Neuronal stem cell (in vitro differentiated cells): ENCODE results near the gene DNER.

Experiments used
- DNase-seq: peaks from one replicate; pipeline ENCODE4 v3.0.0-alpha.2; 2013; ENCODE audit warnings: low spot score
- H2AFZ ChIP-seq: one replicate; pipeline ENCODE4 v1.6.1; 2013; ENCODE audit warnings: mild to moderate bottlenecking, low read length, inconsistent platforms
- H2AK5ac ChIP-seq: 2 replicates; pipeline ENCODE4 v1.6.1; 2013; ENCODE audit warnings: low read depth, mild to moderate bottlenecking, inconsistent platforms, low read length, moderate library complexity, mixed read lengths
- H2BK120ac ChIP-seq: 2 replicates; pipeline ENCODE4 v1.6.1; 2013; ENCODE audit warnings: low read depth, mild to moderate bottlenecking, inconsistent platforms, low read length, moderate library complexity, mixed read lengths
- H2BK12ac ChIP-seq: one replicate; pipeline ENCODE4 v1.6.1; 2013; ENCODE audit warnings: low read length, inconsistent platforms
- H2BK15ac ChIP-seq: 2 replicates; pipeline ENCODE4 v1.6.1; 2013; ENCODE audit warnings: mild to moderate bottlenecking, low read length, inconsistent platforms, mixed read lengths
- H2BK5ac ChIP-seq: one replicate; pipeline ENCODE4 v1.6.1; 2013; ENCODE audit warnings: inconsistent platforms, mild to moderate bottlenecking, low read length, moderate library complexity
- H3K14ac ChIP-seq: one replicate; pipeline ENCODE4 v1.6.1; 2013; ENCODE audit warnings: low read length, inconsistent platforms
- H3K18ac ChIP-seq: 2 replicates; pipeline ENCODE4 v1.6.1; 2013; ENCODE audit warnings: low read length, inconsistent platforms
- H3K23ac ChIP-seq: 2 replicates; pipeline ENCODE4 v1.6.1; 2013; ENCODE audit warnings: low read depth, mild to moderate bottlenecking, mixed read lengths, low read length, inconsistent platforms; ENCODE audit not compliant: poor library complexity
- H3K27ac ChIP-seq: replicated peaks from 3 replicates; pipeline ENCODE4 v1.5.1; 2013; ENCODE audit warnings: low read length, inconsistent platforms
- H3K27me3 ChIP-seq, 3 experiments: 2 replicates each; pipeline ENCODE4 v1.6.1; 2013; ENCODE audit warnings: low read length in 3 of 3, mild to moderate bottlenecking in 2 of 3, inconsistent platforms in 1 of 3, low read depth in 1 of 3, mixed read lengths in 1 of 3, moderate library complexity in 1 of 3; ENCODE audit not compliant: control insufficient read depth in 3 of 3, insufficient read depth in 3 of 3
- H3K36me3 ChIP-seq, 2 donors: replicated peaks in 1 of 2; 2 replicates each; pipeline ENCODE4 v1.6.1; 2013; ENCODE audit warnings: low read length in 2 of 2; ENCODE audit not compliant: control insufficient read depth in 2 of 2, insufficient read depth in 2 of 2
- H3K4ac ChIP-seq: 2 replicates; pipeline ENCODE4 v1.6.1; 2013; ENCODE audit warnings: inconsistent platforms, mild to moderate bottlenecking, low read length, moderate library complexity
- H3K4me1 ChIP-seq, 2 donors: 1 replicate in 1 of 2; 2 replicates in 1 of 2; pipeline ENCODE4 v1.6.1; 2013; ENCODE audit warnings: low read length in 2 of 2, low read depth in 1 of 2; ENCODE audit not compliant: control insufficient read depth in 2 of 2, insufficient read depth in 1 of 2
- H3K4me2 ChIP-seq: one replicate; pipeline ENCODE4 v1.6.1; 2013; ENCODE audit warnings: mild to moderate bottlenecking, low read length, inconsistent platforms; ENCODE audit not compliant: insufficient read depth, poor library complexity, severe bottlenecking
- H3K4me3 ChIP-seq, 2 donors: 2 replicates each; pipeline ENCODE4 v1.5.1; 2013; ENCODE audit warnings: low read length in 2 of 2, mild to moderate bottlenecking in 2 of 2, inconsistent platforms in 1 of 2, moderate library complexity in 1 of 2
- H3K79me1 ChIP-seq: one replicate; pipeline ENCODE4 v1.6.1; 2013; ENCODE audit warnings: low read depth, mild to moderate bottlenecking, inconsistent platforms, low read length, moderate library complexity
- H3K9ac ChIP-seq: one replicate; pipeline ENCODE4 v1.6.1; 2013; ENCODE audit warnings: mild to moderate bottlenecking, low read depth, low read length, inconsistent platforms; ENCODE audit not compliant: poor library complexity
- H3K9me3 ChIP-seq, 2 donors: replicated peaks in 1 of 2; 2 replicates each; pipeline versions ENCODE3 to v1.6.1; 2013; ENCODE audit warnings: low read length in 2 of 2, mild to moderate bottlenecking in 2 of 2, inconsistent platforms in 1 of 2, low read depth in 1 of 2, mixed read lengths in 1 of 2, moderate library complexity in 1 of 2; ENCODE audit not compliant: control insufficient read depth in 2 of 2, insufficient read depth in 1 of 2
- H4K8ac ChIP-seq: one replicate; pipeline ENCODE4 v1.6.1; 2013; ENCODE audit warnings: low read depth, mild to moderate bottlenecking, inconsistent platforms, low read length, moderate library complexity
- H4K91ac ChIP-seq: one replicate; pipeline ENCODE4 v1.6.1; 2013; ENCODE audit warnings: low read length, low read depth, mild to moderate bottlenecking, inconsistent platforms; ENCODE audit not compliant: poor library complexity
- WGBS, 2 donors: extraction: QIAGEN DNeasy Blood & Tissue Kit; methylation state at CpG; one replicate each; pipeline ENCODE4 v1.1.7; 2013; ENCODE audit warnings: missing lambda C conversion rate in 2 of 2, mixed read lengths in 1 of 2; ENCODE audit not compliant: insufficient read length in 2 of 2, insufficient replicate concordance in 1 of 2; ENCODE audit errors: extremely low coverage in 2 of 2; 5-methylcytosine and 5-hydroxymethylcytosine counted together

DNER gene

GRCh38 chr2:229451852-229452251 lies 262.5 kb downstream of the DNER start:
- Histone ChIP-seq H4K91ac (no peak overlapping the region), H3K9me3 (no peaks in the 10 kb centered on the region), H3K4ac (no peak overlapping the region), H3K4me1 (no peaks in the 10 kb centered on the region), H4K8ac (no peak overlapping the region), H3K4me2 (no peak overlapping the region), H2BK5ac (no peak overlapping the region), H2BK120ac (no peak overlapping the region), H2BK15ac (no peak overlapping the region), H2AK5ac (no peak overlapping the region), H2BK12ac (no peak overlapping the region), H3K9ac (no peak overlapping the region), H3K36me3 (no peaks in the 10 kb centered on the region), H3K79me1 (no peaks in the 10 kb centered on the region), H3K14ac (no peak overlapping the region), H3K18ac (no peak overlapping the region), H3K27ac (no peak overlapping the region), H3K23ac (no peak overlapping the region), H3K4me3 (no peak overlapping the region), H2AFZ (no peak overlapping the region), H3K27me3 (no peaks in the 10 kb centered on the region)
- no peak for DNase-seq
- no CpG with 5 or more reads among the region's 3 CpGs for WGBS, 2 donors

GRCh38 chr2:229447227-229447626 lies 267.1 kb downstream of the DNER start:
- Histone ChIP-seq H3K4ac (no peak overlapping the region), H3K27me3 (no peaks in the 10 kb centered on the region), H3K36me3 (no peaks in the 10 kb centered on the region), H2BK5ac (no peak overlapping the region), H2AFZ (no peak overlapping the region), H4K8ac (no peak overlapping the region), H2BK15ac (no peak overlapping the region), H3K18ac (no peak overlapping the region), H2BK120ac (no peak overlapping the region), H2AK5ac (no peak overlapping the region), H3K4me1 (peaks cover 0 to 4% of the 10 kb centered on the region in 2 donors), H3K4me3 (peak overlapping the region in 1 of 2 donors; percentile 46), H3K23ac (no peak overlapping the region), H3K9me3 (no peaks in the 10 kb centered on the region), H3K79me1 (no peaks in the 10 kb centered on the region), H3K14ac (no peak overlapping the region), H2BK12ac (no peak overlapping the region), H3K9ac (peak overlapping the region; percentile 15), H4K91ac (no peak overlapping the region), H3K4me2 (no peak overlapping the region), H3K27ac (no peak overlapping the region)
- DNase-seq, result no peak
- WGBS, 2 donors, result no CpG with 5 or more reads among the region's 12 CpGs

DNA sequence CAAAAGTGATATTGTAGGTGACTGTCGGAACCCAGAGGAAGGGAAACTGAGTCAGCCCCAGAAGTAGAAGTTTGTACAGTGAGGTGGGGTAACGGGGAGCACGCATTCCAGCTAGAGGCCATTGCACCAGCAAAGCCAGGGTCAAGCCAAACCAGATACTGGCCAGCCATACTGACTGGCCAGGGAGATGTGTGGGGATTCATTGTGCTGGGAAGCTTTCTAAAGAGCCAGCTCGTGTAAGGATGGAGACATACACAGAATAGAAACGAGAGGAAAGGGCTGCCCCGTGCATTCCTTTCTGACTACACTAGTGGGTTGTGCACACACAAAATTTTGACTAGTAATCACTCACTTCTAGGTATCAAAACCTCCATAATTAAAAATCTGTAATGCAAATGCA lies 268.0 kb downstream of the DNER start:
- WGBS, 2 donors, result no CpG with 5 or more reads among the region's 6 CpGs
- Histone ChIP-seq H3K79me1 (no peaks in the 10 kb centered on the region), H3K4ac (no peak overlapping the region), H3K36me3 (no peaks in the 10 kb centered on the region), H2BK5ac (no peak overlapping the region), H2BK12ac (no peak overlapping the region), H2BK15ac (no peak overlapping the region), H2BK120ac (no peak overlapping the region), H3K9me3 (no peaks in the 10 kb centered on the region), H4K91ac (no peak overlapping the region), H3K14ac (no peak overlapping the region), H4K8ac (no peak overlapping the region), H3K9ac (no peak overlapping the region), H3K4me1 (peaks cover 0 to 4% of the 10 kb centered on the region in 2 donors), H3K27ac (no peak overlapping the region), H2AFZ (no peak overlapping the region), H3K18ac (no peak overlapping the region), H3K27me3 (no peaks in the 10 kb centered on the region), H3K4me3 (no peak overlapping the region), H2AK5ac (no peak overlapping the region), H3K4me2 (no peak overlapping the region), H3K23ac (no peak overlapping the region)
- DNase-seq, result no peak

- Histone ChIP-seq H3K4ac (no peak overlapping the region), H3K4me2 (no peak overlapping the region), H3K27ac (no peak overlapping the region), H3K14ac (no peak overlapping the region), H2BK12ac (no peak overlapping the region), H3K9me3 (no peaks in the 10 kb centered on the region), H2AFZ (no peak overlapping the region), H3K36me3 (no peaks in the 10 kb centered on the region), H3K4me1 (peaks cover 0 to 4% of the 10 kb centered on the region in 2 donors), H2BK15ac (no peak overlapping the region), H4K8ac (no peak overlapping the region), H2AK5ac (no peak overlapping the region), H3K27me3 (no peaks in the 10 kb centered on the region), H4K91ac (no peak overlapping the region), H3K9ac (no peak overlapping the region), H2BK120ac (no peak overlapping the region), H3K79me1 (no peaks in the 10 kb centered on the region), H3K4me3 (no peak overlapping the region), H3K23ac (no peak overlapping the region), H3K18ac (no peak overlapping the region), H2BK5ac (no peak overlapping the region)
- DNase-seq, result no peak
- no CpG with 5 or more reads among the region's 11 CpGs for WGBS, 2 donors
These were observed 268.7 kb downstream of the DNER start for GRCh38 chr2:229445501-229446211.
